ENCODE data around the gene SDHA.
"Not testable (repeated sequence)": the region's sequence is repeated elsewhere in the genome, so short reads cannot be mapped to it uniquely, and the experiment has no call there.

- TF ChIP-seq, protein P1, sequence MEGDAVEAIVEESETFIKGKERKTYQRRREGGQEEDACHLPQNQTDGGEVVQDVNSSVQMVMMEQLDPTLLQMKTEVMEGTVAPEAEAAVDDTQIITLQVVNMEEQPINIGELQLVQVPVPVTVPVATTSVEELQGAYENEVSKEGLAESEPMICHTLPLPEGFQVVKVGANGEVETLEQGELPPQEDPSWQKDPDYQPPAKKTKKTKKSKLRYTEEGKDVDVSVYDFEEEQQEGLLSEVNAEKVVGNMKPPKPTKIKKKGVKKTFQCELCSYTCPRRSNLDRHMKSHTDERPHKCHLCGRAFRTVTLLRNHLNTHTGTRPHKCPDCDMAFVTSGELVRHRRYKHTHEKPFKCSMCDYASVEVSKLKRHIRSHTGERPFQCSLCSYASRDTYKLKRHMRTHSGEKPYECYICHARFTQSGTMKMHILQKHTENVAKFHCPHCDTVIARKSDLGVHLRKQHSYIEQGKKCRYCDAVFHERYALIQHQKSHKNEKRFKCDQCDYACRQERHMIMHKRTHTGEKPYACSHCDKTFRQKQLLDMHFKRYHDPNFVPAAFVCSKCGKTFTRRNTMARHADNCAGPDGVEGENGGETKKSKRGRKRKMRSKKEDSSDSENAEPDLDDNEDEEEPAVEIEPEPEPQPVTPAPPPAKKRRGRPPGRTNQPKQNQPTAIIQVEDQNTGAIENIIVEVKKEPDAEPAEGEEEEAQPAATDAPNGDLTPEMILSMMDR (IDR thresholded peaks at IDR 0.05) = not testable (repeated sequence)
- TF ChIP-seq, protein P2, sequence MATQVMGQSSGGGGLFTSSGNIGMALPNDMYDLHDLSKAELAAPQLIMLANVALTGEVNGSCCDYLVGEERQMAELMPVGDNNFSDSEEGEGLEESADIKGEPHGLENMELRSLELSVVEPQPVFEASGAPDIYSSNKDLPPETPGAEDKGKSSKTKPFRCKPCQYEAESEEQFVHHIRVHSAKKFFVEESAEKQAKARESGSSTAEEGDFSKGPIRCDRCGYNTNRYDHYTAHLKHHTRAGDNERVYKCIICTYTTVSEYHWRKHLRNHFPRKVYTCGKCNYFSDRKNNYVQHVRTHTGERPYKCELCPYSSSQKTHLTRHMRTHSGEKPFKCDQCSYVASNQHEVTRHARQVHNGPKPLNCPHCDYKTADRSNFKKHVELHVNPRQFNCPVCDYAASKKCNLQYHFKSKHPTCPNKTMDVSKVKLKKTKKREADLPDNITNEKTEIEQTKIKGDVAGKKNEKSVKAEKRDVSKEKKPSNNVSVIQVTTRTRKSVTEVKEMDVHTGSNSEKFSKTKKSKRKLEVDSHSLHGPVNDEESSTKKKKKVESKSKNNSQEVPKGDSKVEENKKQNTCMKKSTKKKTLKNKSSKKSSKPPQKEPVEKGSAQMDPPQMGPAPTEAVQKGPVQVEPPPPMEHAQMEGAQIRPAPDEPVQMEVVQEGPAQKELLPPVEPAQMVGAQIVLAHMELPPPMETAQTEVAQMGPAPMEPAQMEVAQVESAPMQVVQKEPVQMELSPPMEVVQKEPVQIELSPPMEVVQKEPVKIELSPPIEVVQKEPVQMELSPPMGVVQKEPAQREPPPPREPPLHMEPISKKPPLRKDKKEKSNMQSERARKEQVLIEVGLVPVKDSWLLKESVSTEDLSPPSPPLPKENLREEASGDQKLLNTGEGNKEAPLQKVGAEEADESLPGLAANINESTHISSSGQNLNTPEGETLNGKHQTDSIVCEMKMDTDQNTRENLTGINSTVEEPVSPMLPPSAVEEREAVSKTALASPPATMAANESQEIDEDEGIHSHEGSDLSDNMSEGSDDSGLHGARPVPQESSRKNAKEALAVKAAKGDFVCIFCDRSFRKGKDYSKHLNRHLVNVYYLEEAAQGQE (IDR thresholded peaks at IDR 0.05; ENCODE audit: insufficient read depth in 1 of 2, low read depth in 2 of 2, low read length in 1 of 2) = not testable (repeated sequence)
- TF ChIP-seq POLR2AphosphoS5 (IDR thresholded peaks at IDR 0.05; ENCODE audit: low read depth, low read length) = not testable (repeated sequence)
These were observed 9.3 kb downstream of the SDHA start for GRCh38 chr5:227375-227774.

All from Panc1 (cell line).